HG03139 (cell line): Measurements from ENCODE around the gene ARHGAP35.
"Not testable (repeated sequence)": the region's sequence is repeated elsewhere in the genome, so short reads cannot be mapped to it uniquely, and the experiment has no call there.

Experiments
- ATAC-seq: cut with Tn5 transposase; IDR thresholded peaks from one replicate; pipeline ENCODE4 v1.9.1; 2021; ENCODE audit not compliant: unreplicated experiment

The ARHGAP35 gene

DNA sequence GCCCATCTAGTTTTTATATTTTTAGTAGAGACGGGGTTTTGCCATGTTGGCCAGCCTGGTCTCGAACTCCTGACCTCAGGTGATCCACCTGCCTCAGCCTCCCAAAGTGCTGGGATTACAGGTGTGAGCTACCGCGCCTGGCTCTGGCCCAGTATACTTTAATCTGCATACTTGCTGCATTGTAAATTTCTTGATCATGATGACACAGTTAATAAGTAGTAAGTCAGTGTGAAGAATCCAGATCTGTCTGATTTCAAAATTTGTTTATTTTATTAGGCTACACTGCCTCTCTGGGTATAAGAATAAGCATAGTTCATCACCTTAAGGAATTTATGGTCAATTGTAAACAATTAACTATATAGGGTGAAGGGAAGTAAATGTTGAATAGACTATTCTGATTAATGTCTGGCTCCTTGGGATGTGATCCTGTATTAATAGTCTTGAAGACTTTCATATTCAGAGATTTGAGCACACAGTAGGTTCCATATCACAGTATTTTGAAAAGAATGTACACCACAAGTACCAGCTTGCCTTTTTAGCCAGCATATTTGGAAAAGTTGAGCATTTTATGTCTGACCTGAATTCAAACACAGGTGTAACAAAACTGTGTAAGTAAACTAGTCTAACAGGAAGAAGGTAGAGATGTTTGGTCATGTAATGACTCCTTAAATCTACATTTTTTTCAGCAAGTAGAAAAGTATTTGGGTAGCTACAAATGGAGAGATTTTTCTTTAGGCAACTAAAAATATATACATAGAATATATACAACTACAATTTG, 7.4 kb downstream of the ARHGAP35 start:
- no peak for ATAC-seq

DNA sequence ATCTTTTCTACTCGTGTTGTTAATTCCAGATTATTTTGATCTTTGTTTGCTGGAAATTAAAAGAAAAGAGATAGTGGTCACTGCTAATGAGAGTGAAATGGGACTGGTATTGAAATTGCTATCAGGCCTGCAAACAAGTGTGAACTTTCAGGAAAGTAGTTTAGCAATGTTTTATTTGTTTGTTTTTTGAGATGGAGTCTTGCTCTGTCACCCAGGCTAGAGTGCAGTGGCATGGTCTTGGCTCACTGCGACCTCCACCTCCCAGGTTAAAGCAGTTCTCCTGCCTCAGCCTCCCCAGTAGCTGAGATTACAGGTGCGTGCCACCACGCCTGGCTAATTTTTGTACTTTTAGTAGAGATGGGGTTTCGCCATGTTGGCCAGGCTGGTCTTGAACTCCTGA, 10.4 kb downstream of the ARHGAP35 start:
- not testable (repeated sequence) for ATAC-seq

DNA sequence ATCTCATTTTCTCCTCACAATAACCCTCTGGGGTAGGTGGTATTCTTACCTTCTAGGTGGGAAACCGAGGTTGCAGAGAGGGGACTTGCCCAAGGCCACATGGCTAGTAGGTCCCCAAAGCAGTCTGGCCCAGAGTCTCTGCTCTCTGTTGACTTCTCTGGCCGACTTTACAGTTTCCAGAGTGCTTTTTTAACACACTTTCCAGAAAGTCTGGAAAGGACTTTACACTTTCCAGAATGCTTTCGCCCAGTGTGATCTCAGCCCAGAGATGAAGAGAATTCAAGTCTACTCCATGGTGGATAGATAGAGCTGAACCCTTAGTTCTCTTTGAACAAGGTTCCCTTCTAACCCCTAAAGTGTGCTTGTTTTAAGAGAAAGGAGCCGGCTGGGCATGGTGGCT, 12.2 kb downstream of the ARHGAP35 start:
- ATAC-seq, result no peak

DNA sequence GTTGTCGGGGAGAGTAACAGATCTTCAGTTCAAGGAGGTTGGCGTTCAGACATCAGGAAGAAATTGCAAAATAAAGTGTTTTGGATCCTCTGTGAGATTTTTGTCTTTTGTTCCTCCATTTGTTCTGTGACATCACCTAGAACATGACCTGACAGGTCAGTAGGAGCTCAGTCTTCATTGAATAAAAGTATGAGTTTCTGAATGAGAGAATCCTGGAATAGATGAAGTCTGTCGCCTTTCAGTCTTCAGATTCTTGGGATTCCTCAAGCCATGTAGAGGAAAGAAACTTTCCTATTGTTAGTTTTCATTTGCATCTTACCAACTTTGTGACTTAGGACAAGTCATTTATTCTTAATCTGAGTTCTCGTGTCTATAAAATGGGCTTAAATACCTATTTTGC, 14.4 kb downstream of the ARHGAP35 start:
- ATAC-seq, result no peak

DNA sequence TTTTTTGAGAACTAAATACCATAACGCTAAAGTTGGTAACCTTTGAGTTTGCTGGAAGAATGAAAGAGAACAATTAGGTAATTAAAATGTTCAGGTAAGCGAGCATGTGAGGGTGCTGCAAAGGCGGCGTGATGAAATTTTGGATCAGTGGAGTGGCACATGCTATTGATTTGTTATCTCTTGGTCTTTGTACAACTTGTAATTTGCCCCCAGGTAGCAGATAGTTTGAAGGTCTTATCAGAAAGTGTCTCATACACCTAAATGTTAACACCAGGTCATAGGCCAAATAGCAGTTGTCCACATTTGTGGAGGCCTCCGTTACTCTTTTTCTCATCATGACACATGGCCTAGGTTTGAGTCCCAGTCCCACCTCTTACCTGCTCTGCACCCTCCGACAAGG, 14.9 kb downstream of the ARHGAP35 start:
- ATAC-seq, result no peak

DNA sequence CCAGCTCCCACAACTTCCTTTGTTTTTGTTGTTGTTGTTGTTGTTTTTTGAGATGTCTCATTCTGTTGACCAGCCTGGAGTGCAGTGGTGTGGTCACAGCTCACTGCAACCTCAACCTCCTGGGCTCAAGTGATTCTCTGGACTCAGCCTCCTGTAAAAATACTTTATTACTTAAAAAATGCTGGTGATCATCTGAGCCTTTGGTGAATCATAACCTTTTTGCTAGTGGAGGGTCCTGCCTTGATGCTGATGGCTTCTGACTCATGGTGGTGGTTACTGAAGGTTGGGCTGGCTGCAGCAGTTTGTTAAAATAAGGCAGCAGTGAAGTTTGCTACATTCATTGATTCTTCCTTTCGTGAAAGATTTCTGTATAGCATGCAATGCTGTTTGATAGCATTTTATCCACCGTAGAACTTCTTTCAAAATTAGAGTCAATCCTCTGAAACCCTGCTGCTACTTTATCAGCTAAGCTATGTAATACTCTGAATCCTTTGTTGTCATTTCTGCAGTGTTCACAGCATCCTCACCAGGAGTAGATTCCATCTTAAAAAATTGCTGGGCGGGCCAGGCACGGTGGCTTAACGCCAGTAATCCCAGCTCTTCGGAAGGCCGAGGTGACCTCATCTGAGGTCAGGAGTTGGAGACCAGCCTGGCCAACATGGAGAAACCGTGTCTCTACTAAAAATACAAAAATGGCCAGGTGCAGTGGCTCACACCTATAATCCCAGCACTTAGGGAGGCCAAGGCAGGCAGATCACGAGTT, 18.0 kb downstream of the ARHGAP35 start:
- ATAC-seq, result no peak

DNA sequence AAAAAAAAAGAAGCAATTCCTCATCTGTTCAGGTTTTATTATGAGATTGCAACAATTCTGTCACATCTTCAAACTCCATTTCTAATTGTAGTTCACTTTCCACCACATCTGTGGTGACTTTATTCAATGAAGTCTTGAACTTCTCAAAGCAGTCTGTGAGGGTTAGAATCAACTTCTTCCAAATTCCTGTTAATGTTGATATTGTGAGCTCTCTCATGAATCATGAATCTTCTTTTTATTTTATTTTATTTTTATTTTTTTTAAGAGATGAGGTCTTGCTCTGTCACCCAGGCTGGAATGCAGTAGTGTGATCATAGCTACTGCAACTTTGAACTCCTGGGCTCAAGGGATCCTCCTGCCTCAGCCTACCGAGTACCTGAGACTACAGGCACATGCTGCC, 19.6 kb downstream of the ARHGAP35 start:
- ATAC-seq, result no peak

DNA sequence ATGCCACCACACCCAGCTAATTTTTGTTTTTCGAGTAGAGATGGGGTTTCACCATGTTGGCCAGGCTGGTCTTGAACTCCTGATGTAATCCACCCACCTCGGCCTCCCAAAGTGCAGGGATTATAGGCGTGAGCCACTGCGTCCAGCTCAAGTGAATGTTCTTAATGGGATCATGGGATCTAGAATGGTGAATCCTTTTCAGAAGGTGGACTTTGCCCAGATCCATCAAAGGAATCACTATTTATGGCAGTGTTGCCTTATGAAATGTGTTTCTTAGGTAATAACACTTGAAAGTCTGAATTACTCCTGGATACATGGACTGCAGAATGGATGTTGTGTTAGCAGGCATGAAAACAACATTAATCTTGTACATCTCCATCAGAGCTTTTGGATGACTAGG, 20.3 kb downstream of the ARHGAP35 start:
- ATAC-seq, result no peak

DNA sequence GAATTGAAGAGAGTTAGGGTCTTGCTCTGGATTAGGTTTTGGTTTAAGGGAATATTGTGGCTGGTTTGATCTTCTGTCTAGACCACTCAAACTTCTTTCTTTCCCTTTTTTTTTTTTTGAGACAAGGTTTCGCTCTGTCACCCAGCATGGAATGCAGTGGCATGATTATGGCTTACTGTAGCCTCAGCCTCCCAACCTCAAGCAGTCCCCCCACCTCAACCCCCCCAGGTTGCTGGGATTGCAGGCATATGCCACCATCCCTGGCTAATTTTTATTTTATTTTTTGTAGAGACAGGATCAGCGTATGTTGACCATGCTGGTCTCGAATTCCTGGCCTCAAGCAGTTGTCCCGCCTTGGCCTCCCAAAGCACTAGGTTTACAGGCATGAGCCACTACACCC, 21.2 kb downstream of the ARHGAP35 start:
- no peak for ATAC-seq

DNA sequence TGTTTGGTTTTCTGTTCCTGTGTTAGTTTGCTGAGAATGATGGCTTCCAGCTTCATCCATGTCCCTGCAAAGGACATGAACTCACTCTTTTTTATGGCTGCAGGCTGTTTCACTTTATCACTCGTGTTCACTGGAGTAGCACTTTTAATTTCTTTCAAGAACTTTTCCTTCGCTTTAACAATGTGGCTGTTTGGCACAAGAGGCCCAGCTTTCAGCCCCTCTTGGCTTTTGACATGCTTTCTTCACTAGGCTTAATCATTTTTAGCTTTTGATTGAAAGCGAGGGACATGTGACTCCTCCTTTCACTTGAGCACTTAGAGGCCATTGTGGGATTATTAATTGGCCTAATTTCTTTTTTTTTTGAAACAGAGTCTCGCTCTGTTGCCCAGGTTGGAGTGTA, 22.0 kb downstream of the ARHGAP35 start:
- ATAC-seq, result not testable (repeated sequence)

DNA sequence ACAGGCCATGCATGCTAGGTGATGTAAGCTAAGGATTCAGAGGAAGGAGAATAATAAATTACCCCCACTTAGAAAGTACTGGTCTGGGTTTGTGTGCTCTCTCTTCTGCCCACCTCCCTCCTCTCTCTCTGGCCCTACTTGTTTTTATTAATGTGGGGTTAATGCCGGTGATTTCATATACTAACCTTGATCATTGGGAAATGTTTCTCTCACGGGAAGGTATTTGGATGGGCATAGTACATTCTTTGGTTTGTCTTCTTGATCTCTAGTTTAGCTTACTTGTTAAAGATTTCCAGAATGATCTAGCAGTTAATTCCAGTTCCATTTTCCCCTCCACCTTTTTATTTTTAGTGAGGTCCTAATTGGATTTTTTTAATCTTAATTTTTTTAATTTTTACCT, 24.6 kb downstream of the ARHGAP35 start:
- no peak for ATAC-seq

DNA sequence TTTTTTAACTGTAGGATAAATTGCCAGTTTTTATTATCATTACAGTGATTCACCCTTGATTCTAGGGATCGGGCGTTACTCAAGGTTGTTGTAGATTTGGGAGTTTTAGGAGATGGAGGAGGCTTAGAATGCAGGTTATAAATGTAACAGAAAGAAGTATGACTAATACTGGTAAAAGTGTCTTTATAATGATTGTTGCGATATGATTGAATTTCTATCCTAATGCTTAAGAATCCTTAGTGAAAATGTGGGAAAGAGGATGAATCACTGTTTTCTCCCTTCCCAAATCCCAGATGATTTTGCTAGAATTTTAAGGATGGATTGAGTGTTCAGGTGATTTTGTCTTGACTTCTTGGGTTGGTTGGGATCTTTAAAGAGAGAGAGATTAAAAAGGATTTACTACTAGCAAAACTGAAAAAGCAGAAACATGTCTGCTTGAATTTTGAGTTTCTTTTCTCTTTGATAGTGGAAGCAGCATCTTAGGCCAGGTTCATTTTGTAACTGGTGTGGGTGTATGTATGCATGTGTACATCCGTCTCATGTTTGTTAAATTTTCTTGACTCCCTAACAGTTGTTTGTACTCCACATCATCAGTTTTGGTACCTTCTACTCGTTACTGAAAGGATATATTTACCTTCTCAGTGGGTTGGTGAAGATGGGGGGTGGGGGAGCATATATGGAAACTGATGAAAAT, 25.9 kb downstream of the ARHGAP35 start:
- ATAC-seq, result no peak

DNA sequence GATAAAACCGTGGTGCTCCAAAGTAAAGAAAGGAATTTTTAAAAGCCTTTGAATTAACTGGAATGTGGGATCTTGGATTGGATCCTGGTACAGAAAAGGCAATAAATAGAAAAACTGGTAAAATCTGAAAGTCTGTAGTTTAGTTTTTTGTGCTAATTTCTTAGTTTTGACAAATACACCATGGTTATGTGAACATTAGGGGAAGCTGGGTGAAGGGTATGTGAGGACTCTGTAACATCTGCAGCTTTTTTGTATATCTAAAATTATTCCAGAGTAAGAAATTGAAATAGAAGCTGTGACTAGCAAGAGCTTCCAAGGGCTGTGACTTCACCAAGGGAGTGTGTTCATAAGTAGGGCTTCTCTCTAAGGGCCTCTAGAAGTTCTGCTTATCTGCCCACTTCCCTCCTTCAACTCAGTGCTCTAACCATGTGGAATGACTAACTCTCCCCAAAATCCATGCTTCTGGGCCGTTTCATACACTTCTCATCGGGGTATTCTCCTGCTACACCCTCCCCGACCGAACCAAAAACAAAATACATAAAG, 26.5 kb downstream of the ARHGAP35 start:
- ATAC-seq, result no peak

DNA sequence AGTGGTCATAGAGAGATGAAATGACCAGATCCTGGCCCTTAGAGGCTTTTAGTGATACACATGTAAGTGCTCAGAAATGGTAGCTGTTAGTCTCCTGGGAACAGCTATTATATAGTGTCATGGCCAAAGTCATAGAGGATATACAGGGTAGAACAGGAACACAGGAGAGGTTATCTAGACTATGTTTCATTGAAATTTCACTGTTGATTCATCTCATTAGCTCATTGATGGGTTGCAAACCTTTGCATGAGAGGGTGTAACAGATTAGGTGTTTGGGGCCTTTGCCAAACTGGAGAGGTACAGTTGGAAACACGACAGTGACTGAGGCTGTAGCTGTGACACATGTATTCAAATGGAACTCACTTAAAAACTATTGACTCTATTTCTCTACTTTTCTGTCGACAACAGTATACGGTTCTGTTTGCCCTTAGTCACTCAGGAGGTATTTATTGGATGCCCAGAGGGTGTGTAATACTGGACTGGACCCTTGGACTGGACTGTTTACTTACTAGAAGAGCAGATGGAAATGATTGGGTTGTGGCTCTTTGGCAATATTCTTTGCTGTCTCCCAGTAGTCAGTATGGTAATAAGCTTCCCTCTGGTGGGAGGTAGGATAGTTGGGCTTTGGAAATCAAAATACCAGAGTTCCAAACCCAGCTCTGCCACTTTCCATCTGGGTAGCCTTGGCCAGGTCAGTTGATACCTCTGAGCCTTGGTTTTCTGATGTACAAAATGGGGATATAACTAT, 29.8 kb downstream of the ARHGAP35 start:
- no peak for ATAC-seq

DNA sequence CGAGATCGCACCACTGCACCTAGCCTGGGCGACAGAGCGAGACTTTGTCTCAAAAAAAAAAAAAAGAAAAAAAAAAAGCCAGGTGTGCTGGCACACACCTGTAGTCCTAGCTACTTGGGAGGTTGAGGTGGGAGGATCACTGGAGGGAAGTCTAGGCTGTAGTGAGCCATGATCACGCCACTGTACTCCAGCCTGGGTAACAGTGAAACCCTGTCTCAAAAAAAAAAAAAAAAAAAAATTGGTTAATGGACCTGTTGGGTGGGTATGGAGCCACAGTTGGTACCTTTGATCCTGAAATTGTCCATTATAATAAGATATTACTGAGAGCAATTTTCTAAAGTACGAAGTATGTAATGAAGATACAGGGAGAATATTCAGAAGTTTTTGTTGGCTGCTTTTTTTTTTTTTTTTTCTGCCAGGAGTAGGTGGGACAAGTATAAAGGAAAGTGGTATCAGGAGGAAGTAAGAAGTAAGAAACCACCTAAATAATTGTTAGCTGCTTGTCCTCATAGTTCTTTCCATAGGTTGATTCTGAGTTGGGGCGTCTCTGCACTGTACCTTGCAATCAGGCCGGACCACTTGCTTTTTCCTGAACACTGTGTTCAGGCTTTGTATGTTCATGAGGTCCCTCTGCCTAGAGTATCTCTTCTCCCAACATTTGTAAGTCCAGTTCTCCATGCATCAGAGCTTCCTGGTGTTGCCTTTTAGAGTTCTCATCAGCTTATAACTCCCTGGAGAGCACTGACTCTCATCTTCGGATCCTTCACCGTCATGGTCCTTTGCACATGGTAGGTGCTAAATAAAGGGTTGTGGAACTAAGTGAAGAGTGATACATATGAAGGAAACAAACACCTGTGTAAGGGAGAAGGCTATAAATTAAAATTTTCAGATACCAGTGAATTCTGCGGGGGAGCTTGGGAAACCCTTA, 31.7 kb downstream of the ARHGAP35 start:
- no peak for ATAC-seq

DNA sequence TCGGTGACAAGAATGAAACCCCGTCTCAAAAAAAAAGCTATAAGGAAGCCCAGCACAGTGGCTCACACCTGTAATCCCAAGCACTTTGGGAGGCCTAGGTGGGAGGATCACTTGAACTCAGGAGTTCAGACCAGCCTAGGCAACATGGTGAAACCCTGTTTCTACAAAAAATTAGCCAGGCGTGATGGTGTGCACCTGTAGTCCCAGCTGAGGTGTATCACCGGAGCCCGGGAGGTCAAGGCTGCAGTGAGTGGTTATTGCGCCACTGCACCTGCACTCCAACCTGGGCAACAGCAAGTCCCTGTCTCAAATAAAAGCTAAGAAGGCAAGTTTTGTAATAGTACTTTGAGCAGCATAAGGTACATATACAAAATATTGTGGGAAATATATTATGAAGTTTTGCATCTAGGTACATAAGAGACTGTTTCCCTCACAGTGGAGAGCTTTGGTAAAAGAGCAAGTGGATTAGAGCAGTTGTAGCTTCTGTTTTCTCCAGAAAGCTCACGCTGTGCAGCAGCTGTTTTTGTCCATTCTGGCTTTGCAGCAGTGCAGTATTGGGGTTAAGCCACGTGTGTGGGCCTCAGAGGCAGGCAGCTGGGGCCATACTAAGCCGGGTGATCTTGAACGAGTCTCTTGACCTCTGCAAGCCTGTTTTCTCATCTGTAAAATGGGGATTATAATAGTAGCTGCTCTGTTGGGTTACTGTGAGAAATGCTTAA, 35.4 kb downstream of the ARHGAP35 start:
- no peak for ATAC-seq

DNA sequence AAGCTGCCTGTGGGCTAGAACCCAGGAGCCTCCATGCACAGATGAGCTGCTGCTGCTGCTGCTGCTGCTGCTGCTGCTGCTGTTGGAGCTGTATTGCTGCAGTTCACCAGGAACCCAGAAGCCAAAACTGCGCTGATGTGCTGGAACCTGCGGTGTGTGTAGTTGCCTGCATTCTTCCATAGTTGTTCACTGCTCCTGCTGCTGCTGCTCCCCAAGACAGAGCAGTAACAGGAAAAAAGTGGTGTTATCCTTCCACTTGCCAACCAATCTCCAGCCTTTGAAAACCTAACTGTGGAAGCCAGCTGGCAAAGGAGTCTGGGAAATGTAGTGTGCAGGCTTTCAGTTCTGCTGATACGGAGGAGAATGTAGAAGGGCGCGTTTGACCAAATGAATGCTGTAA, 37.9 kb downstream of the ARHGAP35 start:
- no peak for ATAC-seq

DNA sequence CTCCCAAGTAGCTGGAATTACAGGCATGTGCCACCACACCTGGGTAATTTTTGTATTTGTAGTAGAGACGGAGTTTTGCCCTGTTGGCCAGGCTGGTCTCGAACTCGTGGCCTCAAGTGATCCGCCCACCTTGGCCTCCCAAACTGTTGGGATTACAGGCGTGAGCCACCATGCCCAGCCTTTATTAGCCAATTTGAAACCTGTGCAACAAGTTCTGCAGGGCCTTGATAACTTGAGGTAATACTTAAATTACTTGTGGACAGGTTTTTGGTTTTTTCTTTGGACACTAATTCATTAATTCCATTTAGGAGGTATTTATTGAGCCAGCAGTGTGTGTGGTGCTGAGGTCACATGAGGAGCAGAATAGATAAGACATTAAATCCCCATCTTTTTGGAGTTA, 39.5 kb downstream of the ARHGAP35 start:
- no peak for ATAC-seq

DNA sequence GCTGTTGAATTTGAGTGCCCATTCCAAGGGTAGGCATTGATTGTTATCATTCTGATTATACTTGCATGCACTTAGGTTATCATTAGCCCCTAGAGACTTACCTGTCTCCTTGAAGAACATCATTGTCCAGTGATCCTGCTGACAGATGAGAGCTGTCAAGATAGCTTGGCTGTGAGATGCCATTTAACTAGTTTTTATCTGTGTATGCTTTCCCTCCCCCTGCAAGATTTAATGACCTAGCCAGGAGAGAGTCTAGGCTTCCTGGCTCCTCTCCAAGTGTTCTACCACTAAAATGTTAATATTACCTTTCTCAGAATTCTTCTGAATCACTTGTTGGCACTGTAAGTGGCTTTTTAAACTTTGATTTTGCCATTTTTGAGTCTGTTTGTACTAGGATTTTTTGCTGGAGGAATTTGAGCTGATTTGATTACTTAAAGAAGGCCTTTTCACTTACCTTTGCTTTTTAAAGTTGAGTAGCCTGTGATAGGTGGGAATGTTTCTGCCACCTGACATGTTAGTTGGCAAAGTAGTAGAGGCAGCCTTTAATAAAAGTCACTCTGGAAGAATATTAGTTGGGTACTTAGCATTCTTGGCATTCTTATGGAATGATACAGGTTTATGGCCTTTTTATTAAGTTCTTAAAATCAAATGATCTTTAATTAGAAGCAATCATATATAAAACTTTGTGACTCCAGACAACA, 41.1 kb downstream of the ARHGAP35 start:
- ATAC-seq, result no peak
